ENCODE data around the gene ARHGEF5.
"Not testable (repeated sequence)": the region's sequence is repeated elsewhere in the genome, so short reads cannot be mapped to it uniquely, and the experiment has no call there.

The ARHGEF5 gene

DNA sequence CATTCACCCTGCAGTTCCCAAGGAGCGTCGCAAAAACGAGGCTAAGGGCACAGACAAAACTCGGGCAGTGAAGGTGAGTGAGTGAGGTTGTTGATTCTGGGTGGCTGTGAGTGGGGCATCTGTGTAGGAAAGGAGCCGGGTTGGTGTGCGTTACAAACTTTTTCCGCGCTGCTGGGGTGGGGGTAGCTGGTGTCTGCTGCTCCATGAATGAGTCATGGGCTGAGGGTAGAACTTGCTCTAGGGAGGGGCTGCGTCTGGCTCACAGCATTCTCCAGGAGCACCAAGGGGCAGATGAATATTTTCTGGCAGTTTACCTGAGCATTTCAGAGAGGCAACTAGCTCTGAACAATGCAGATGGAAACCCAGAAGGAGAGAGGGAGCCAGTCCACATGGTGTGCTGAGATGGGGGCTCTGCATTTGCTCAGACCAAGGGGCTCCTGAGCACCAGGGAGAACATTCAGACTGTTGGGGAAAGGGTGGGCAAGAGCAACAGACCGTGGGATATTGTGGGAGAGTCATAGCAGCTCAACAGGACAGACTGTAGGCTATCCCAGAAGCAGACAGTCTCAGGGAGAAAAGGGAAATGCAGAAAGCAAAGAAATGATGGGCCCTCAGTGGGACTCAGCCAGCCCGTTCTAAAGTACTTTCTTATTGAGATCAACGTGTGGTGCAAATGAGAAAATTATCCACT lies 29.5 kb downstream of the ARHGEF5 start:
- DNase-seq = no peak

GRCh38 chr7:144386741-144387140 lies 31.5 kb downstream of the ARHGEF5 start:
- no peak for DNase-seq

- no peak for DNase-seq
Observed at GRCh38 chr7:144388950-144389349, 33.7 kb downstream of the ARHGEF5 start.

GRCh38 chr7:144390481-144390880 lies 35.3 kb downstream of the ARHGEF5 start:
- DNase-seq = no peak

GRCh38 chr7:144391014-144391413 lies 35.8 kb downstream of the ARHGEF5 start:
- DNase-seq = no peak

- no peak for DNase-seq
Observed at GRCh38 chr7:144391823-144392255, 36.6 kb downstream of the ARHGEF5 start.

DNA sequence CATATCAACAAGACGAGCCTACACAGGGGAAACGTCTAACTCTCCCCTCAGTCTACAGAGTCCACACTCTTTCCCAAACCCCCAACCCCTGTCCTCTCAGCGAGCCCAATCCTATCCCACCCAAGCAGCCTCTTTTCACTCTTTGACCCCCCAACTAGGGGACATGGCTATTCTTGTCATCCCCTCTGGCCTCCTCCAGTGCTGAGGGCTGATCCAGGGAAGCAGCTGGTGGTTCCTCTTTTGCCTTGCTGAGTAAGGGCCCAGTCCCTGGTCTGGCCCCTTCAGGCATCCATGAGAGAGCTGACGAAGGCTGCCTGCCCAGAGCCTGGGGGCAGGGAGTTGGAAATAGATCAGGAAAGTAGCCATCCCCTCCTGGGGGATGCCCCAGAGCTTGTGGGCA lies 41.9 kb downstream of the ARHGEF5 start:
- DNase-seq = no peak

DNA sequence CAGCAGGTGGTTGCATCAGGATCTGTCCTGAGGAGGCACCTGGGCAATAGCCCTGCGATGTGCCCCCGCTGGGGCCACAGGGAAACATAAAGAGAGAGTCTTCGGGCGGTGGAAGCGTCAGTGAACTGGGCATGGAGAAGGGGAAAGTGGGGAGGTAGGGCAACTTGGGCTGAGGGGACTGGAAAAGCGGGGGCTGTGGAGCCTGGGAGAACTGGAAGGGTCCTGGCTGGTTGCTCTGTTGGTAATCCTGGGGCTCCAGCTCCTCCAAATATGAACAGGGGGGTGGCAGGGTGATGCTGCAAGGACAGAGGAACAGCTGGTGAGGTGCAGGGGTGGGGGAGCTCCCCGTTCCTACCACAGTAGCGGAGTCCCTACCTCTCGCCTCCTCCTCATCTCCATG lies 43.1 kb downstream of the ARHGEF5 start:
- no peak for DNase-seq

GRCh38 chr7:144398911-144399310 lies 43.7 kb downstream of the ARHGEF5 start:
- DNase-seq = no peak

DNA sequence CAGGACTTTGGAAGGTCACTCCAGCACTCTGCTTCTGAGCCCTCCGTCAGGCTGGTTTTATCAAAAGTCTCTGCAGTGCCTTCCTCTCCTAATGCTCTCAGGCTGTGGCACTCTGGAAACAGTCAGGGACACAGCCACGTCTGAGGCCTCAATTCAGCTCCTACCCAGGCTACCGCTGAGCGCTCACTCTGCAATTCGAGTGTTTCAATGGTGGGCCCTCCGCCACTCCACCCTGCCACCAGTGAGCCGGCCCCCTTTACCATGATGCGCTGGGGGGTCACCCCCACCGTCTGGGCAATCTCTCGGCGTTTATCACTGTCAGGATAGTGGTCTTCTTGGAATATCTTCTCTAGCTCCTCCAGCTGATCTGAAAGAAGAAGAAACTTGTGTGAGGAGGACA lies 44.7 kb downstream of the ARHGEF5 start:
- DNase-seq = no peak

DNA sequence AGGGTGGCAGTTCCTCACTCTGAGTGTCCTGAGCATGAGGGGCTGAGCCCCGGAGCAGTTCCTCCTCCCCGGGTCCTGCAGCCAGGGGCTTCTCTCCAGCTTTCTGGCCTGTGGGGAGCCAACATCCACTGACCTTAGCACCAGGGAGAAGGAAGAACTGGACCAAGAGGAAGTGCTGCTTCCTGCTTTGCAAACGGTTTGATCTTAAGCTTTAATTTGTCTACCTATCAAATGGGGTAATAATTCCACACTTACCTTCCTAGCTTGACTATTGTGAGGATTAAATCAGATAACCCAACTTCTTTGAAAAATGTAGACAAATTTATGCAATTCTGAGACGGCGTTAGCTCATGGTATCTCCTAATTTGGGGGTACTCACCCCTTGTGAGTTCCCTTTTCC lies 46.3 kb downstream of the ARHGEF5 start:
- no peak for DNase-seq

DNA sequence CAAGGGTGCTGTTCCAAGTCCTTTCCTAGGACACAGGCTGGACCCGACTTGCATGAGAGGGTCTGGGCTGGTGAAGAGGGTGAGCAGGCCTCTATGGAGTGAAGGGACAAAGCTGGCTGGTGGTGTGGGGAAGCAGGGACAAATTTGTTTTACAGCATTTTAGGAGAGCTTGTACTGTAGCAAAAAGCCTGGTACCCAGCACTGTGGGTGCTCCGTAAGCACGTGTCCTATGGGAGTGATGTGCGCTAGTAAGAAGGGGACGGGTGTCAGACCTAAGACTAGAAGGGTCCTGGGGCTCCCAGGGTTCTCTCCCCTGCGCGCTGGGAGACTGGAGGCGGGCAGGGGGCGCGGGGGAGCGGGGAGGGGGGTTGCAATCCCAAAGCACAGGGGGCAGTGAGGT lies 47.9 kb downstream of the ARHGEF5 start:
- DNase-seq = no peak

DNA sequence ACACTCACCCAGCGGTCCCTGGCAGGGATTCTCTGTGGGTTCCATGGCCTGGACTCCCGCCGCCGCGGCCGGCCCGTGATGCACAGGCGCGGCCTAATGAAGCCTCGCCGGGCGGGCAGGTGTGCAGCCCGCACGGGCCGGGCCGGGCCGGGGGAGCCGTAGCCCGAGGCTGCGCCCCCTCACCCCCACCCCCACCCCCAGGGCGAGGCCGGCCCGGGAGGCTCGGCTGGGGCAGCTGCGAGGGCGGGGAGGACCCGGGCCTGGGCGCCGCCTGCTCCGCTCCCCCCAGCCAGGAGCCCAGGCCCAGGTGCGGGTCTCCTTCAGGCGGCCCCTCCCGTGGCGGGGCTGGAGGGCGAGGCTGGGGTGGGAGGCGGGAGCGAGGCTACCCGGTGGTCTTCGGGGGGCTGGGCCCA lies 48.5 kb downstream of the ARHGEF5 start, which contains the start of gene NOBOX:
Gene NOBOX, minus strand, starts transcription at position 45 of the 413 bp plus-strand sequence.
- DNase-seq = no peak

DNA sequence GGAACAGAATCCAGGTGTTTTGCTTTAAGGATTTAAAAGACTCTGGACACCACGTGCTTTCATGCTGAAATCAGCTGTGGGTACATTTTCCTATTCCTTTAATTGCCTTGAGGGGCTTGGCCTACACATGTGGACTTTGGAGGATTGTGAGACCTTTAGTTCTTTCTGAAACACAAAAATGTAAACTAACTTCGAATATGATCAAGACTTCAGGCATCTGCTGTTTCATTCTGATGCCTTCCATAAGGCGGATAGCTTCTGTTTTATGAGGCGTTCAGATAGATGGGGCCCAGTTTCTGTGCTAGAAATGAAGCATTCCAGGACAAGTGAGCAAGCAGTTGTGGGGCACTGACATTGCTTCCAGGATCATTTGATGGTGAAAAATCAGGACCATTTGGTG lies 49.7 kb downstream of the ARHGEF5 start:
- DNase-seq = no peak

DNA sequence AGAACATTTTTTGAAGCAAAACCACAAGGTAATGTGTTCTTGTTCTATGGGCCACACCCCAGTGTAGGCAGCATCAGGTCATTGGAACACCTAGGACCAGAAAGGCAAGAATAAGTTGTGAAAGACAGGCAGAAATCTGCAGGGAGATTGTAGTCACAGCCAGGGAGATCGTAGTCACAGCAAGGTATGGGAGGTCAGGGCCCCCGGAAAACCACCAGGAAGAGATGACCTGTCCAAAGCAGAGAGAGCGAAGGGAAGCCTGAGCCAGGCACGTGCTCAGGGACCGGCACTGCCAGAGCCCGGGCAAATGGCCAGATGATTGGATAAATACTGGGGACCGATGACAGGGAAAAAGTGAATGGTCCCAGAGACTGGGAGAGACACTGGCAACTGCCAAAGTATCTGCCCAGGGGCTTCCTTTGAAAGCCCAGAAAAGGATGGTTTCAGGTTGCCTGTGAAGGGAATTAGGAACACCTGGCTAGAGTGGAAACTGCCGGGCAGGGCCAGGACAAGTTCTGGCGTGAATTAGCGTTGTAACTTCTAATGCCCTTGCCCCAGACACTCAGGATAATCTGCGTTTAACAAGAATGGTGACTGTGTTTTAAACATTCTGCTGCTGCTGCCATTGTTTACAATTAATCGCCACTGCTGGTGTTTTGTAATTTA lies 52.2 kb downstream of the ARHGEF5 start:
- no peak for DNase-seq

- DNase-seq = no peak
Observed at GRCh38 chr7:144408121-144408520, 52.9 kb downstream of the ARHGEF5 start.

- no peak for DNase-seq
Observed at GRCh38 chr7:144410441-144410840, 55.2 kb downstream of the ARHGEF5 start.

GRCh38 chr7:144414815-144415214 lies 59.6 kb downstream of the ARHGEF5 start:
- DNase-seq = no peak

GRCh38 chr7:144415858-144416257 lies 60.7 kb downstream of the ARHGEF5 start:
- no peak for DNase-seq

DNA sequence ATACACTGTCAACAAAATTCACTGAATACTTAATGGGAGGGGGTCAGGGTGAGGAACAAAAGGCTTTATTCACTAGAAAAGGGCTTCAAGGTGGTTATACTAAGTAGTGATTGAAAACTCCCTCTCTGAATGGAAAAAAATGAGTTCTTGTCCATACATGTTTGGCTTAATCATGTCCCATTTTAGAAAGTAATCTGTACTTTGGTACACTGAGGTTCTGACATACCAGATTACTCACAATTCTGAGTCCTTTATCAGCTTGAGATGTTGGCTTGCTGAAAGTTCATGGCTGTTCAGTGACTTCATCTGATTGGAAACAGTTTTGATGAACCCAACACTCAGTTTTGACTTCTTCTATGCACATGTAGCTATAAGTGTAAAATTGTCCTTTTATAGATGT lies 61.1 kb downstream of the ARHGEF5 start:
- DNase-seq = no peak

GRCh38 chr7:144418931-144419330 lies 63.7 kb downstream of the ARHGEF5 start:
- not testable (repeated sequence) for DNase-seq

DNA sequence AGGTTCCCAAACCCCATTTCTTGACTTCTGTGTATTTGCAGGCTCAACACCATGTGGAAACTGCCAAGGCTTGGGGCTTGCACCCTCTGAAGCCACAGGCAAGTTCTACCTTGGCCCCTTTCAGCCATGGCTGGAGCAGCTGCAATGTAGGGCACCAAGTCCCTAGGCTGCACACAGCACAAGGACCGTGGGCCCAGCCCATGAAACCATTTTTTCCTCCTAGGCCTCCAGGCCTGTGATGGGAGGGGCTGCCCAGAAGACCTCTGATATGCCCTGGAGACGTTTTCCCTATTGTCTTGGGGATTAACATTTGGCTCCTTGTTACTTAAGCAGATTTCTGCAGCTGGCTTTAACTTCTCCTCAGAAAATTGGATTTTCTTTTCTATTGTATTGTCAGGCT lies 72.3 kb downstream of the ARHGEF5 start:
- not testable (repeated sequence) for DNase-seq

DNA sequence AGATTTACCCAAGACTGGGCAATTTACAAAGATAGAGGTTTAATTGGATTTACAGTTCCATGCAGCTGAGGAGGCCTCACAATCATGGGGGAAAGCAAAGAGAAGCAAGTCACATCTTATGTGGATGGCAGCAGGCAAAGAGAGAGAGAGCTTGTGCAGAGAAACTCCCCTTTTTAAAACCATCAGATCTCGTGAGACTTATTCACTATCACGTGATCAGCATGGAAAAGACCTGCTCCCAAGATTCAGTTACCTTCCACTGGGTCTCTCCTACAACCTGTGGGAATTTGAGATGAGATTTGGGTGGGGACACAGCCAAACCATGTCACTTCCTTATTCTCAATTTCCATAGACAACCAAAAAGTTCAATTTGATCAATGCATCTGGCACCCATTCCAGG lies 73.2 kb downstream of the ARHGEF5 start:
- no peak for DNase-seq

All from activated CD4-positive, CD25-positive, alpha-beta regulatory T cell (primary cell).